C4-2B (cell line): ENCODE measurements around the gene P2RX1.

Experiments
- H3K27ac ChIP-seq: fragments of 450-650 bp; 2 replicates; pipeline ENCODE4 v1.5.1; 2017
- CTCF ChIP-seq: fragments of 450-650 bp; conservative IDR thresholded peaks from 2 replicates; pipeline ENCODE4 v1.5.1; 2017; ENCODE audit warnings: mild to moderate bottlenecking
- ZFX ChIP-seq: fragments of 450-650 bp; IDR thresholded peaks from 2 replicates; pipeline ENCODE4 v1.6.1; 2017

Gene P2RX1

GRCh38 chr17:3870871-3871306, 45.4 kb downstream of the P2RX1 start:
- H3K27ac ChIP-seq = no peak overlapping the region
- TF ChIP-seq CTCF (no peak), ZFX (no peak)

- TF ChIP-seq ZFX (no peak), CTCF (no peak)
- H3K27ac ChIP-seq = no peak overlapping the region
Observed at GRCh38 chr17:3867606-3868005, 48.7 kb downstream of the P2RX1 start.

GRCh38 chr17:3867106-3867505, 49.2 kb downstream of the P2RX1 start:
- H3K27ac ChIP-seq = no peak overlapping the region
- no peak for TF ChIP-seq CTCF
- no peak for TF ChIP-seq ZFX

GRCh38 chr17:3866276-3866675, 50.0 kb downstream of the P2RX1 start:
- TF ChIP-seq CTCF (no peak), ZFX (no peak)

GRCh38 chr17:3865176-3865575, 51.1 kb downstream of the P2RX1 start:
- H3K27ac ChIP-seq = no peak overlapping the region
- TF ChIP-seq ZFX = no peak
- no peak for TF ChIP-seq CTCF

More at GRCh38 chr17:3866276-3866675, 50.0 kb downstream of the P2RX1 start:
- H3K27ac ChIP-seq = no peak overlapping the region

GRCh38 chr17:3864534-3864933, 51.7 kb downstream of the P2RX1 start:
- H3K27ac ChIP-seq = no peak overlapping the region
- TF ChIP-seq CTCF = no peak
- TF ChIP-seq ZFX = no peak

GRCh38 chr17:3861761-3862681, 54.2 kb downstream of the P2RX1 start:
- TF ChIP-seq CTCF (no peak), ZFX (no peak)
- no peak overlapping the region for H3K27ac ChIP-seq
